ENCODE measurements around the gene ARL2BP. TPM values are rescaled to one million over a fixed set of nuclear protein-coding genes. Genes with fewer than 3 reads are reported as not detected.

ARL2BP gene
- total RNA-seq, 2 experiments from 2014 or later, result 26.6 to 31.2 TPM

DNA sequence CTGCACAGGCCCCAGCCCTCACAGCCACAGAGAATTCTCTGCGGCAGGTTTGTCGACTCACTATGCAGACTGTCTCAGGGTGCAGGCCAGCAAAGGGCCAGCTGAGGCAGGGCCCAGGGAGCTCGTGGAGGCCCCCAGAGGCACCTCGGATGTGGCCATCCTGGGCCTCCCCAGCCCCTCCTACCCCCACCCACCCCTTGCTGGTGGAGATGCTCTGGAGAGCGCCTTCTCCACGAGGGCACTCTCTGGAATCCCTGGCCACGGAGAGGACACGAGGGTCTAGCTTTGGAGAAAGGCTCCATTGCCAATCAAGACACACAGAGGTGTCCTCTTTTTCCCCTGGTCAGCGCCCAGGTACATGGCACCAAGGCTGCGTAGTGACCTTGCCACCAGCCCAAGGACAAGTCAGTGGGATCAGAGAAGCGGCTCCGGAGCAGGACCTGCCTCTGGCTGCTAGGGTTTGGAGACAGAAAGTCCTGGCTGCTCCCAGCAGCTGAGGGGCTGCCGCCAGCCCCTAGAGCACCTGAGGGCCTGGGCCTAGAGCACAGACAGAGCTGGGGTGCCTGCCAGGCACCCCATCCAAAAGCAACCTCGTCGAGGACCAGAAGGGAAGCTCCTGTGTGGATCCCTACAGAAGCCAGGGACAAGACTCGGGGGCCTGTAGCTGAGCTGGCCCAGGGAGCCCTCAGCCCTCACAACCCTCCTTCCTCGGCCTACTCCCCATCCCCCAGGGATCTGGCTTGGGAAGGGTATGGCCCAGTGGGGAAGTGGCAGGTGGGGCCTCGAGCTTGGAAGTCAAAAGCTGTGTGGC lies 18.7 kb downstream of the ARL2BP start:
- Histone ChIP-seq H3K4me2 (ENCODE audit: low read length) (no peak overlapping the region), H3K4me1 (ENCODE audit: insufficient read depth, low read length, poor library complexity, severe bottlenecking) (peaks cover 9% of the 10 kb centered on the region), H3K9me2 (ENCODE audit: insufficient read depth, low read length) (no peaks in the 10 kb centered on the region), H4K20me1 (ENCODE audit: insufficient read depth, low read length) (no peaks in the 10 kb centered on the region), H3K79me2 (ENCODE audit: insufficient read depth, low read depth, low read length) (no peaks in the 10 kb centered on the region), H2AFZ (ENCODE audit: low read length) (no peak overlapping the region), H3K4me3 (ENCODE audit: low read depth, low read length, poor library complexity, severe bottlenecking) (no peak overlapping the region), H3K9me3 (ENCODE audit: low read length) (no peaks in the 10 kb centered on the region), H3K27ac (ENCODE audit: low read depth, low read length, poor library complexity, severe bottlenecking) (no peak overlapping the region), H3K36me3 (ENCODE audit: insufficient read depth, low read length) (no peaks in the 10 kb centered on the region)
- BruUV-seq (replicated peaks), result no TSS peak
- no peak for TF ChIP-seq EZH2phosphoT487 (IDR thresholded peaks at IDR 0.05; ENCODE audit: borderline replicate concordance, low read depth, low read length)
- TF ChIP-seq, protein P1, sequence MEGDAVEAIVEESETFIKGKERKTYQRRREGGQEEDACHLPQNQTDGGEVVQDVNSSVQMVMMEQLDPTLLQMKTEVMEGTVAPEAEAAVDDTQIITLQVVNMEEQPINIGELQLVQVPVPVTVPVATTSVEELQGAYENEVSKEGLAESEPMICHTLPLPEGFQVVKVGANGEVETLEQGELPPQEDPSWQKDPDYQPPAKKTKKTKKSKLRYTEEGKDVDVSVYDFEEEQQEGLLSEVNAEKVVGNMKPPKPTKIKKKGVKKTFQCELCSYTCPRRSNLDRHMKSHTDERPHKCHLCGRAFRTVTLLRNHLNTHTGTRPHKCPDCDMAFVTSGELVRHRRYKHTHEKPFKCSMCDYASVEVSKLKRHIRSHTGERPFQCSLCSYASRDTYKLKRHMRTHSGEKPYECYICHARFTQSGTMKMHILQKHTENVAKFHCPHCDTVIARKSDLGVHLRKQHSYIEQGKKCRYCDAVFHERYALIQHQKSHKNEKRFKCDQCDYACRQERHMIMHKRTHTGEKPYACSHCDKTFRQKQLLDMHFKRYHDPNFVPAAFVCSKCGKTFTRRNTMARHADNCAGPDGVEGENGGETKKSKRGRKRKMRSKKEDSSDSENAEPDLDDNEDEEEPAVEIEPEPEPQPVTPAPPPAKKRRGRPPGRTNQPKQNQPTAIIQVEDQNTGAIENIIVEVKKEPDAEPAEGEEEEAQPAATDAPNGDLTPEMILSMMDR (conservative IDR thresholded peaks at IDR 0.05; ENCODE audit: low read length), result no peak
- no peak for DNase-seq (ENCODE audit: low spot score)
- CTCF ChIA-PET (ENCODE audit: unreplicated experiment), result interaction anchor here (1.0 kb wide), 1 partner anchor 78 kb away, joined by 3 read pairs; the partner anchor contains the start of gene PSME3IP1
- intact Hi-C loops (cut with micrococcal nuclease; ENCODE audit: unreplicated experiment), result no loop called here
- POLR2A ChIA-PET, result interaction anchor here (1.0 kb wide), 1 partner anchor 9 kb away, joined by 3 read pairs; no protein-coding TSS in a partner anchor

DNA sequence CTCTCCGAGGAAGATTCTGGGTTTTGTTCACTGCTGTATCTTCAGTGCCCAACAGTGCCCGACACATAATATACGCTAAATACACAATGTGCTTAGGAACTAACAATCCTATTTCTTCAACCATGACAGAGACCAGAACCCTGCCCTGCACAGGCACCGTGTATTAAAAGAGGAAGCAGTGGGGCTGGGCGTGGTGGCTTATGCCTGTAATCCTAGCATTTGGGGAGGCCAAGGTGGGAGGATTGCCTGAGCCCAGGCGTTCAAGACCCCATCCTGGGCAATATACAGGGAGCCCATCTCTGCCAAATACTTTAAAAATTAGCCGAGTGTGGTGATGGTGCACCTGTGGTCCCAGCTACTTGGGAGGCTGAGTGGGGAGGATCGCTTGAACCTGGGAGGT lies 19.3 kb downstream of the ARL2BP start:
- no peaks in the 10 kb centered on the region for H3K36me3 ChIP-seq (ENCODE audit: insufficient read depth, low read length)
- no peak overlapping the region for H3K4me2 ChIP-seq (ENCODE audit: low read length)
- H4K20me1 ChIP-seq (ENCODE audit: insufficient read depth, low read length), result no peaks in the 10 kb centered on the region
- ChIA-PET CTCF (ENCODE audit: unreplicated experiment) (no interaction called here), POLR2A (interaction anchor here (1.0 kb wide), 1 partner anchor 8 kb away, joined by 3 read pairs; no protein-coding TSS in a partner anchor)
- no peak overlapping the region for H3K4me3 ChIP-seq (ENCODE audit: low read depth, low read length, poor library complexity, severe bottlenecking)
- peaks cover 9% of the 10 kb centered on the region for H3K4me1 ChIP-seq (ENCODE audit: insufficient read depth, low read length, poor library complexity, severe bottlenecking)
- H3K9me3 ChIP-seq (ENCODE audit: low read length), result no peaks in the 10 kb centered on the region
- H3K27ac ChIP-seq (ENCODE audit: low read depth, low read length, poor library complexity, severe bottlenecking), result no peak overlapping the region
- no peaks in the 10 kb centered on the region for H3K9me2 ChIP-seq (ENCODE audit: insufficient read depth, low read length)
- no peak overlapping the region for H2AFZ ChIP-seq (ENCODE audit: low read length)
- TF ChIP-seq, protein P1 (conservative IDR thresholded peaks at IDR 0.05; ENCODE audit: low read length), result no peak
- no peak for TF ChIP-seq EZH2phosphoT487 (IDR thresholded peaks at IDR 0.05; ENCODE audit: borderline replicate concordance, low read depth, low read length)
- no peaks in the 10 kb centered on the region for H3K79me2 ChIP-seq (ENCODE audit: insufficient read depth, low read depth, low read length)
- no TSS peak for BruUV-seq (replicated peaks)
- intact Hi-C loops (cut with micrococcal nuclease; ENCODE audit: unreplicated experiment), result no loop called here
- DNase-seq (ENCODE audit: low spot score), result no peak

DNA sequence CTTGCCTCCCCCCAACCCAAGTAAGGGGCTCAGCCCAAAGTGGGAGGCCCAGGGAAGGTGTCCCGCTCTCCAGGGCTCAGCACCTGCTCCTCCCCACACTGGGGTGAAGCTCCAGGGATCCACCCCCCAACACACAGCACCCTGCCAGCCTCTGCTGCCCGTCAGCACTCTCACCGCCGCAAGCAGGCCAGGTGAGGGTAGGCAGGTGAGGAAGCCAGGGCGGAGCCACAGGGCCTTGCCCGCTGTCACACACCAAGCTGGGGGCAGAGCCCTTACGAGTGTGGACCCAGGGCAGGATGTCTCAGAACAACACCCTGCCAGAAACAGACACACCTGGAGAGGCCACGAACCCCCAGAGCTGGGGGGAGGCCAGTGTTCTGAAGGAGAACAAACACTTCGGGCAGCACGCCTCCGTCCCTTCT lies 19.9 kb downstream of the ARL2BP start:
- no peak overlapping the region for H2AFZ ChIP-seq (ENCODE audit: low read length)
- no peaks in the 10 kb centered on the region for H3K9me3 ChIP-seq (ENCODE audit: low read length)
- H3K4me2 ChIP-seq (ENCODE audit: low read length), result no peak overlapping the region
- intact Hi-C loops (cut with micrococcal nuclease; ENCODE audit: unreplicated experiment), result no loop called here
- BruUV-seq (replicated peaks), result no TSS peak
- ChIA-PET CTCF (ENCODE audit: unreplicated experiment) (no interaction called here), POLR2A (no interaction called here)
- TF ChIP-seq, protein P1 (conservative IDR thresholded peaks at IDR 0.05; ENCODE audit: low read length), result no peak
- TF ChIP-seq EZH2phosphoT487 (IDR thresholded peaks at IDR 0.05; ENCODE audit: borderline replicate concordance, low read depth, low read length), result no peak
- no peaks in the 10 kb centered on the region for H3K79me2 ChIP-seq (ENCODE audit: insufficient read depth, low read depth, low read length)
- no peak overlapping the region for H3K27ac ChIP-seq (ENCODE audit: low read depth, low read length, poor library complexity, severe bottlenecking)
- H3K4me3 ChIP-seq (ENCODE audit: low read depth, low read length, poor library complexity, severe bottlenecking), result no peak overlapping the region
- H3K36me3 ChIP-seq (ENCODE audit: insufficient read depth, low read length), result no peaks in the 10 kb centered on the region
- peaks cover 8% of the 10 kb centered on the region for H3K4me1 ChIP-seq (ENCODE audit: insufficient read depth, low read length, poor library complexity, severe bottlenecking)
- no peaks in the 10 kb centered on the region for H4K20me1 ChIP-seq (ENCODE audit: insufficient read depth, low read length)
- no peak for DNase-seq (ENCODE audit: low spot score)
- no peaks in the 10 kb centered on the region for H3K9me2 ChIP-seq (ENCODE audit: insufficient read depth, low read length)

Data from OCI-LY7 (cell line).